Trophoblast cell (in vitro differentiated cells and primary cell): Measurements from ENCODE around the gene RASA2.
"Not testable (repeated sequence)": the region's sequence is repeated elsewhere in the genome, so short reads cannot be mapped to it uniquely, and the experiment has no call there.

Source experiments
- DNase-seq, 2 donors: peaks; one replicate each; pipeline ENCODE4 v3.0.0-alpha.2; 2016
- H2AFZ ChIP-seq: 2 replicates; pipeline ENCODE4 v1.6.1; 2013; ENCODE audit warnings: low read length, moderate library complexity, mild to moderate bottlenecking; ENCODE audit not compliant: insufficient read depth, poor library complexity
- H2AK5ac ChIP-seq: 2 replicates; pipeline ENCODE4 v1.6.1; 2013; ENCODE audit warnings: mild to moderate bottlenecking, low read length
- H2BK120ac ChIP-seq: 2 replicates; pipeline ENCODE4 v1.6.1; 2013; ENCODE audit warnings: low read length, mild to moderate bottlenecking, moderate library complexity; ENCODE audit not compliant: insufficient read depth, poor library complexity
- H2BK12ac ChIP-seq: 2 replicates; pipeline ENCODE4 v1.6.1; 2013; ENCODE audit warnings: mild to moderate bottlenecking, low read length, moderate library complexity
- H2BK5ac ChIP-seq: 2 replicates; pipeline ENCODE4 v1.6.1; 2013; ENCODE audit warnings: low read length, low read depth, moderate library complexity, mild to moderate bottlenecking; ENCODE audit not compliant: poor library complexity
- H3K14ac ChIP-seq: 2 replicates; pipeline ENCODE4 v1.6.1; 2013; ENCODE audit warnings: mild to moderate bottlenecking, low read length
- H3K18ac ChIP-seq: 2 replicates; pipeline ENCODE4 v1.6.1; 2013; ENCODE audit warnings: mild to moderate bottlenecking, low read length
- H3K23ac ChIP-seq: 2 replicates; pipeline ENCODE4 v1.6.1; 2013; ENCODE audit warnings: low read length
- H3K27ac ChIP-seq: 2 replicates; pipeline ENCODE4 v1.5.1; 2013; ENCODE audit warnings: low read depth, mild to moderate bottlenecking, inconsistent platforms, low read length, moderate library complexity
- H3K27me3 ChIP-seq: 2 replicates; pipeline ENCODE4 v1.6.1; 2013; ENCODE audit warnings: inconsistent platforms, mild to moderate bottlenecking, low read length, moderate library complexity; ENCODE audit not compliant: insufficient read depth
- H3K36me3 ChIP-seq, 2 experiments: 1 replicate in 1 of 2; 2 replicates in 1 of 2; pipeline ENCODE4 v1.6.1; 2013; ENCODE audit warnings: low read length in 2 of 2, mild to moderate bottlenecking in 2 of 2, moderate library complexity in 1 of 2; ENCODE audit not compliant: insufficient read depth in 2 of 2, control insufficient read depth in 1 of 2
- H3K4ac ChIP-seq: 2 replicates; pipeline ENCODE4 v1.6.1; 2013; ENCODE audit warnings: low read depth, mild to moderate bottlenecking, low read length, moderate library complexity
- H3K4me1 ChIP-seq, 2 experiments: 1 replicate in 1 of 2; 2 replicates in 1 of 2; pipeline ENCODE4 v1.6.1; 2013; ENCODE audit warnings: low read length in 2 of 2, mild to moderate bottlenecking in 2 of 2, moderate library complexity in 1 of 2; ENCODE audit not compliant: insufficient read depth in 2 of 2, control insufficient read depth in 1 of 2
- H3K4me2 ChIP-seq: 2 replicates; pipeline ENCODE4 v1.6.1; 2013; ENCODE audit warnings: inconsistent platforms, mild to moderate bottlenecking, low read length, moderate library complexity
- H3K4me3 ChIP-seq: 2 replicates; pipeline ENCODE4 v1.5.1; 2013; ENCODE audit warnings: mild to moderate bottlenecking, low read depth, low read length, inconsistent platforms
- H3K79me1 ChIP-seq: one replicate; pipeline ENCODE4 v1.6.1; 2013; ENCODE audit warnings: low read length
- H3K79me2 ChIP-seq: 2 replicates; pipeline ENCODE4 v1.6.1; 2013; ENCODE audit warnings: low read length, mild to moderate bottlenecking; ENCODE audit not compliant: control insufficient read depth, insufficient read depth, poor library complexity
- H3K9ac ChIP-seq: 2 replicates; pipeline ENCODE4 v1.6.1; 2013; ENCODE audit warnings: mild to moderate bottlenecking, low read length
- H3K9me3 ChIP-seq: 2 replicates; pipeline ENCODE4 v1.6.1; 2013; ENCODE audit warnings: low read depth, mild to moderate bottlenecking, control low read depth, inconsistent platforms, low read length; ENCODE audit not compliant: insufficient read depth
- H4K12ac ChIP-seq: 2 replicates; pipeline ENCODE4 v1.6.1; 2013; ENCODE audit warnings: low read depth, mild to moderate bottlenecking, low read length, moderate library complexity
- H4K8ac ChIP-seq: 2 replicates; pipeline ENCODE4 v1.6.1; 2013; ENCODE audit warnings: low read depth, mild to moderate bottlenecking, low read length, moderate library complexity
- H4K91ac ChIP-seq: one replicate; pipeline ENCODE4 v1.6.1; 2013; ENCODE audit warnings: low read depth, mild to moderate bottlenecking, low read length, moderate library complexity
- WGBS: extraction: QIAGEN DNeasy Blood & Tissue Kit; methylation state at CpG from one replicate; pipeline ENCODE4 v1.1.7; 2013; ENCODE audit warnings: missing lambda C conversion rate; ENCODE audit not compliant: insufficient read length, insufficient coverage; ENCODE audit errors: extremely low coverage; 5-methylcytosine and 5-hydroxymethylcytosine counted together

Gene RASA2

DNA sequence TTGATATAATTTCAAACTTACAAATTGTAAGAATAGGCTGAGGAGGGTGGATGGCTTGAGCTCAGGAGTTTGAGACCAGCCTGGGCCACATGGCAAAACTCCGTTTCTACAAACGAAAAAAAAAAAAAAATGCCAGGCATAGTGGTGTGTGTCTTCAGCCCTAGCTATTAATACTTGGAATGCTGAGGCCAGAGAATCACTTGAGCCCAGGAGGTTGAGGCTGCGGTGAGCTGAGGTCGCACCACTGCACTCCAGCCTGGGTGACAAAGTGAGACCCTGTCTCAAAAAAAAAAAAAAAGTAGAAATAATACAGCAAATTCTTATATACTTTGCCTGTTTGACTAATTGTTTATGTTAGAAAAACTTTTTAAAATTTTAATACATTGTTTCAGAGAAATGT is 10.8 kb downstream of the RASA2 start:
- H2AFZ ChIP-seq, H3K9ac ChIP-seq, H3K9me3 ChIP-seq, H3K79me1 ChIP-seq, H3K14ac ChIP-seq, H3K4ac ChIP-seq, H4K8ac ChIP-seq, H3K4me1 ChIP-seq, H3K23ac ChIP-seq, H2AK5ac ChIP-seq, H3K4me3 ChIP-seq, H4K91ac ChIP-seq, H2BK12ac ChIP-seq, H4K12ac ChIP-seq, H3K79me2 ChIP-seq, H2BK5ac ChIP-seq, H3K36me3 ChIP-seq, H3K4me2 ChIP-seq, H3K27me3 ChIP-seq, H2BK120ac ChIP-seq, H3K18ac ChIP-seq, H3K27ac ChIP-seq: not testable (repeated sequence)
- no CpG with 5 or more reads among the region's 4 CpGs for WGBS
- DNase-seq, result peak in 1 of 2 donors; percentile 15

DNA sequence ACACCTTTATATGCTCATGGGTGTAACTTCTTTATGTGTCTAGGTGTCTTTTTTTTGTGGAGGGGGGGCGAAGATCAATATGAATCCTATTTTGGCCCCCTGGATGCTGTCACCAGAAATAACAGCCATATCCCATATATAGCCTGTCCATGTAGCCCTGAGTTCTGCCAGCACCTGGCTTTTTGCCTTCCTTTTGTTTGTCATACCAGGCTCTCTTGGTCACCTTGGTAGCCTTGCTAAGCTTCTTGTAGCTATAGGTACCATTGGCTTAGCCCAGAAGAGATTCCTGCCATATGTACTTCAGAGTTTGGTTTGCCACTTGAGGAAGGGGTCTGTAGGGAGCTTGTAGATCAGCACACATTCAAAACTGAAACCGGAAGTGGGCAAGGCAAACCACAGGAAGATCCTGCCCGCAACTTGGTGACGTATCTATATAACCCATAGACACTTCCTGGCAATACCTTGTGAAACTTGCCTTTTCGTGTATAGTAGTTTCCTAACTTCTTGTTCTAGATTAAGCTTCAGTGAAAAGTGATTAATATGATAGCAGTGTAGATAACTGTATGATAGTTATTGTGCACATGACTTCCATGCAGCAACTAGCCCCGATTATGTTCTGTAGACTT is 11.9 kb downstream of the RASA2 start:
- Histone ChIP-seq H3K9ac (no peak overlapping the region), H3K79me2 (no peaks in the 10 kb centered on the region), H2AK5ac (no peak overlapping the region), H3K27ac (no peak overlapping the region), H4K8ac (no peak overlapping the region), H3K4me3 (no peak overlapping the region), H2BK5ac (no peak overlapping the region), H3K79me1 (no peaks in the 10 kb centered on the region), H3K4me1 (no peaks in the 10 kb centered on the region), H3K36me3 (no peaks in the 10 kb centered on the region), H3K27me3 (no peaks in the 10 kb centered on the region), H4K91ac (no peak overlapping the region), H3K9me3 (no peaks in the 10 kb centered on the region), H4K12ac (no peak overlapping the region), H2BK120ac (no peak overlapping the region), H3K4ac (peak overlapping the region; percentile 31), H3K14ac (no peak overlapping the region), H3K18ac (no peak overlapping the region), H2BK12ac (no peak overlapping the region), H2AFZ (no peak overlapping the region), H3K4me2 (no peak overlapping the region), H3K23ac (no peak overlapping the region)
- WGBS, result no CpG with 5 or more reads among the region's 6 CpGs
- peak in 1 of 2 donors; percentile 28 for DNase-seq

DNA sequence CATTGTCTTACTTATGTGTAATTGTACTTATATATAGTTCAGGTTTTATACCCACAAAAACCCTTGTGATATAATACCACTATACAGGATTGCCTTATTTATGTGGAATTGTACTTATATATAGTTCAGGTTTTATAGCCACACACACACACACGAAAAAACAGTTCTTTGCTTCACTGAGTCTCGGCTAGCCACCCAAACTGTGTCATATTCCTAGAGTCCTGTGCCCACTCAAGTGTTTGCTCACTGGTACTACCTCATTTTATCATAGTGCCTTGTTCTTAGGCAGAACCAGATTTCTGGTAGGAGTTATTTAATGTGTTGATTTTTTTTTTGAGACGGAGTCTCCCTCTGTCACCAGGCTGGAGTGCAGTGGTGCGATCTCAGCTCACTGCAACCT is 12.5 kb downstream of the RASA2 start:
- Histone ChIP-seq H3K79me1 (no peaks in the 10 kb centered on the region), H3K18ac (no peak overlapping the region), H3K14ac (no peak overlapping the region), H2BK5ac (no peak overlapping the region), H3K9me3 (no peaks in the 10 kb centered on the region), H4K12ac (no peak overlapping the region), H3K4me3 (no peak overlapping the region), H3K4me2 (no peak overlapping the region), H4K8ac (no peak overlapping the region), H3K27me3 (no peaks in the 10 kb centered on the region), H2AFZ (no peak overlapping the region), H3K23ac (no peak overlapping the region), H3K27ac (no peak overlapping the region), H3K4me1 (no peaks in the 10 kb centered on the region), H3K36me3 (no peaks in the 10 kb centered on the region), H3K4ac (no peak overlapping the region), H2AK5ac (no peak overlapping the region), H3K9ac (no peak overlapping the region), H4K91ac (no peak overlapping the region), H2BK120ac (no peak overlapping the region), H2BK12ac (no peak overlapping the region), H3K79me2 (no peaks in the 10 kb centered on the region)
- no CpG with 5 or more reads among the region's 4 CpGs for WGBS
- no peak for DNase-seq

DNA sequence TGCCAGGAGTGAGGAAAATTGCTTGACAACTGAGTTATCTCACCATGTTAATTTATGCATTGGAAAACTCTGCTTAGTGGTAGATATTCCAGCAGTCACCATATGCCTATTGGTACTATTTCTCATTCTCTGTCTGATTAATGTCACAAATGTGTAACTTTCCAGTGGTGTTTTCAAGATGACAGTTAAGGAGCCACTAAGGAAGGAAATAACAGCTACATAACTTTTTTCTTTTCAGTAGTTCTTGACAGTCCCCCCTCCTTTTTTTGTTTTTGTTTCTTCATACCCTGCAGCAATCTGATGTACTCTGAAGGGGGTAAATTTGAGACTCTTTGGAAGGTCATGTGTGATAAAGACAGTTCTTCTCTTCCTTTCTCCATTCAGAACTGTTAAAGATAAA is 13.1 kb downstream of the RASA2 start:
- Histone ChIP-seq H3K9me3 (no peaks in the 10 kb centered on the region), H2AK5ac (no peak overlapping the region), H3K14ac (no peak overlapping the region), H2BK5ac (no peak overlapping the region), H3K27ac (no peak overlapping the region), H3K4ac (no peak overlapping the region), H3K27me3 (no peaks in the 10 kb centered on the region), H3K23ac (no peak overlapping the region), H3K79me1 (no peaks in the 10 kb centered on the region), H4K8ac (no peak overlapping the region), H3K79me2 (no peaks in the 10 kb centered on the region), H3K36me3 (no peaks in the 10 kb centered on the region), H4K12ac (no peak overlapping the region), H2BK12ac (no peak overlapping the region), H2BK120ac (no peak overlapping the region), H3K4me1 (no peaks in the 10 kb centered on the region), H2AFZ (no peak overlapping the region), H3K4me2 (no peak overlapping the region), H3K18ac (no peak overlapping the region), H4K91ac (no peak overlapping the region), H3K4me3 (no peak overlapping the region), H3K9ac (no peak overlapping the region)
- DNase-seq, result no peak
